ENCODE measurements around the gene ATRIP.
A peak's percentile ranks its signal among the peaks of the same experiment; 100 is the strongest.
"Not testable (repeated sequence)": the region's sequence is repeated elsewhere in the genome, so short reads cannot be mapped to it uniquely, and the experiment has no call there.

The ATRIP gene

GRCh38 chr3:48466386-48467109 lies 20.0 kb downstream of the ATRIP start:
- peak overlapping the region; percentile 98 for H3K27ac ChIP-seq
- no peak for DNase-seq (ENCODE audit: low read depth, low spot score)

- no peak for DNase-seq (ENCODE audit: low read depth, low spot score)
- peak overlapping the region; percentile 98 for H3K27ac ChIP-seq
Observed at GRCh38 chr3:48467110-48467454, 20.5 kb downstream of the ATRIP start.

DNA sequence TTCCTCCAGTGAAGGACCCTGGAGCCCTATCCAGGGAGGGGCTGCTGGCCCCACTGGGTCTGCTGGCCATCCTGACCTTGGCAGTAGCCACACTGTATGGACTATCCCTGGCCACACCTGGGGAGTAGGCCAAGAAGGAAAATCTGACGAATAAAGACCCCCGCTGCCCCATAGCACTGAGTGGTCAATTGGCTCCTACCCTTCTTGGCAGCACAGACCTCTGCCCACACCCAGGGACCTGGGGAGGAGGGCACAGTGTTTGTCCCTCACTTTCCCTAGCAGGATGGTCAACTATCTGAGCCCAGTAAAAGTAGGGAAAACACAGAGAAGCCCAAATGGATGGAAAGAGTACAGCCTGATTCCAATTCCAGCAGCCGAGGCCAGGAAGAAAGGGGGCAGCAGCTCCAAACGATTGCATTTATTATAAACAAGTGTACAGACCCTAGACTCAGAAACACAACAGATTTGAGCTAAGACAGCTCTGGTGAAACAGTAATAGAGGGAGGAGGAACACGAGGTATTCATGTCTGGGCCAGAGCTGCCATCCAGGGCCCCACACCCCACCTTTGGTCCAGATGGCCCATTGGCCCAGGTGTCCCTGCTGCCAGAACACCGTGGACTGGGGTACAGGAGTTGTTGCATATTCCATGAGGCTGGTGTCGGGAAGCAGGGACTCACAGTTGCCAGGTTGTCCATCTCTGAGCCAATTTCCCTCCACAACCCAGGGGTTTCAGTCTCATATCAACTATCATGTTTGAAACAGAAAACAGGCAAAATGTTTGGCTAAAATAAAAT lies 21.1 kb downstream of the ATRIP start:
- DNase-seq (ENCODE audit: low read depth, low spot score): no peak
- H3K27ac ChIP-seq: peak overlapping the region; percentile 98

- peak overlapping the region; percentile 98 for H3K27ac ChIP-seq
- DNase-seq (ENCODE audit: low read depth, low spot score): no peak
Observed at GRCh38 chr3:48468329-48468731, 21.8 kb downstream of the ATRIP start.

- H3K27ac ChIP-seq: no peak overlapping the region
Observed at GRCh38 chr3:48469046-48469915, 22.7 kb downstream of the ATRIP start.

GRCh38 chr3:48470286-48470685 lies 23.7 kb downstream of the ATRIP start:
- no peak for DNase-seq (ENCODE audit: low read depth, low spot score)

More at GRCh38 chr3:48469046-48469915, 22.7 kb downstream of the ATRIP start:
- DNase-seq (ENCODE audit: low read depth, low spot score): no peak

GRCh38 chr3:48472673-48472922 lies 26.1 kb downstream of the ATRIP start:
- DNase-seq (ENCODE audit: low read depth, low spot score): no peak
- peak overlapping the region; percentile 82 for H3K27ac ChIP-seq

More at GRCh38 chr3:48470286-48470685, 23.7 kb downstream of the ATRIP start:
- H3K27ac ChIP-seq: no peak overlapping the region

DNA sequence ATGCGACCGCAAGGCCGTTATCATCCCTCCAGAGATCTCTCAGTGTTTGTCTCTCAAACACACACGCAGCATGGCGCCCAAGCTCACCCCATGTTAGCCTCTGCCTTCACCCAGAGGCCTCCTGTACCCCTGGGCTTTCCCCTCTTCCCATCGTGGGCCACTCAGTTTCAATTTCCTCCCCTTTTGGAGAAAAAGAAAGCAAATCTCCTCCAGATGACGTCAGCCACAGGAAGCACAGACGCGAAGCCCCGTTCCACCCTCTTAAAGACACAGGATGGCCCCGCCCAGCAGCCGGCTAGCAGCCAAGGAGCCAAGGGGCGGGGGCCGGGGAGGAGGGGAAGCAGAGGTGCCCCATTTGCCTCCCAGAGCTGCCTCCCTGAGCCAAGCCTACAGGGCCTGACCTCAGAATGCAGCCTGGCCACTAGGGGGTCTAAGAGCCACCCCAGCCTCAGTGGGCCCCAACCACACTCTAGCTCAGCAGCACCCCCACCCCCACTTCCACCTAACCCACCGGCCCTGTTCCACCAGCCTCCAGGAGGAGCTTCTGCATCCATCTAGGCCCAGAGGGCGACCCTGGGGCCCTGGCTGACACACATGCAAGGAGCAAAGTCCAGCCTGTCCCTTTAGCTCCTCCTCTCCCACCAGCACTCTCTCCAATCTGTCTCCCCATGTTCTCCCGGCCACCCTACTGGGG lies 26.5 kb downstream of the ATRIP start:
- peak; percentile 58 for DNase-seq (ENCODE audit: low read depth, low spot score)
- H3K27ac ChIP-seq: peak overlapping the region; percentile 82

DNA sequence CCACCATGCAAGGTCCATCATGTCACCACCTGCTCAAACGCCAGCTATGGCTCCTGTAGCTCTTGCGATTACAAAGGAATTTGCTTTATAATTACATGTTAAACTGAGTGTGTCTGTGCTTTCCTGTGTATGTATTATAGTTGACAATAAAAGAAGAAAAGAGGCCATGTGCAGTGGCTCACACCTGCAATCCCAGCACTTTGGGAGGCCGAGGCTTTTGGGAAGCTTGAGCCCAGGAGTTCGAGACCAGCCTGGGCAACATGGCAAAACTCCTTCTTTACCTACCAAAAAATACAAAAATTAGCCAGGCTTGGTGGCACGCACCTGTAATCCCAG lies 27.0 kb downstream of the ATRIP start:
- peak overlapping the region; percentile 82 for H3K27ac ChIP-seq
- no peak for DNase-seq (ENCODE audit: low read depth, low spot score)

DNA sequence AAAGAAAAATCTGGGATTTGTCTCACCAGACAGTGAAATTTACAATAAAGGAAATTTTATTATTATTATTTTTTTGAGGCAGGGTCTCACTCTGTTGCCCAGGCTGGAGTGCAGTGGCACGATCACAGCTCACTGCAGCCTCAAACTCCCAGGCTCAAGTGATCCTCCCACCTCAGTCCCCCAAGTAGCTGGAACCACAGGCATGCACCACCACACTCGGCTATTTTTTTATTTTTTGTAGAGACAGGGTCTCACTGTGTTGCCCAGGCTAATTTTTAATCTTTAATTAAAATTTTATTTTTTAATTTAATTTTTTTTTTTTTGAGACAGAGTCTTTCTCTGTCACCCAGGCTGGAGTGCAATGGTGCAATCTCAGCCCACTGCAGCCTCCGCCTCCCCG lies 27.5 kb downstream of the ATRIP start:
- DNase-seq (ENCODE audit: low read depth, low spot score); H3K27ac ChIP-seq: not testable (repeated sequence)

DNA sequence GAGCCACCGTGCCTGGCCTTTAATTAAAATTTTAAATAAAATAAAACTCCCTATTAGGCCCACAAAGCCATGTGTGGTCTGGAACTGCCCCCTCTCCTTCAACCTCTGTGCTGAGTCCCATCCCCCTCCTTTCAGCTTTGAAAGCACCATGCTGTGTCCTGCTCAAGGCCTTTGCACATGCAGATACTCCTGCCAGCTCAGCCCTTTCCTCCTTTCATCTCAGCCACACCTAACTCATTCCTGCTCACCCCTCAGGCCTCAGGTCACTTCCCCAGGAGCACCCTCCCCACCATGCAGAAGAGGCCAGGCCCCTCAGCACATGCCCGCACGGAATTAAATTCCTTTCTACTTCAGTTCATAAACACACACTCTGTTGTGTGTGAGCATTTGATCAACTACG lies 28.1 kb downstream of the ATRIP start:
- no peak overlapping the region for H3K27ac ChIP-seq
- no peak for DNase-seq (ENCODE audit: low read depth, low spot score)

DNA sequence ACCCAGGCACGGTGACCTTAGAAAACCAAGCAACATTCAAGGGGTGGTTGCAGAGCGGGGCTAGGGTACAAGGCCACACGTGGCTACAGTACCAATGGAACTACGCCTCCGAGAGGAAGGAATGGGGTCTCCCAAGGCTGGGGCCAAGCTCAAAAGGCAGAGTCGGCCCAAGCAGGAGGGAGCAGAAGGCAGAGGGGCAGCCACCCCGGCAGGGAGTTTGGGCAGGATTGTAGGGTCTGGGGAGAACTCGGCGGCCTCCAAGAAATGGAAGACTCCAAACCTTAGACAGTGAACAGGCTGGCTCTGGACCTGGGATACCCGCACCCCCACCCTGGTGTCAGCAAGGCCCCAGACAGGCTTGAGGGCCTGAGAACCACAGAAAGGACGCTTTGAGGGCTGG lies 28.7 kb downstream of the ATRIP start:
- H3K27ac ChIP-seq: no peak overlapping the region
- no peak for DNase-seq (ENCODE audit: low read depth, low spot score)

DNA sequence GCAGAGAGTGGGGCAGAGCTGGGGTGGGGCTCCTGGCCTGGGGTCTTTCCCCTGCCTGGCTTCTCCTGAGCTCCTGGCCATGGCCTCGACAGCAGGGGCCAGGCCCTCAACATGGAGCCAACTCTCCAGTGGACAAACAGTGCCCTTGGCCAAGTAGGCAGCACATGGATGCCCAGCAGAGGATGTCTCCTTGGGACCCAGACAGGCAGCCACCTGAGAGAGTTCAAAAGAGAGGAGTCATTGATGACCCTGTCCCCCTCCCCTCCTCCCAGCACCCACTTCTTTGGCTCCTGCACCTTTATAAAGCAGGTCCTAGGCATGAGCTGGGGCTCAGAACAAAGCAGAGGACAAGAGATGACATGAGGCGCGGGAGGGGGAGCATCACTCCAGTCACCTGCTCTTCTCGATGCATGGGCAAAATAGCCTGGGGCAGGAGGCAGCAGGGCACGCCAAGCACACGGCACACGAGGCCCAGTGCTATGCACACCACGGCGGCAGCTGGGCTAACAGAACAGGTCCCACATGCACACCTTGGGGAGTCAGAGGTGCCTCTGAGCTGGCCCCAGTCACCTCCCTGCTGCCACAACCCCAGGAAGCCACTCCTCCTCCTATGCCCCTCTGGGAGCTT lies 30.0 kb downstream of the ATRIP start:
- H3K27ac ChIP-seq: no peak overlapping the region
- DNase-seq (ENCODE audit: low read depth, low spot score): no peak

GRCh38 chr3:48477959-48478520 lies 31.5 kb downstream of the ATRIP start:
- DNase-seq (ENCODE audit: low read depth, low spot score): no peak
- no peak overlapping the region for H3K27ac ChIP-seq

- DNase-seq (ENCODE audit: low read depth, low spot score): no peak
- no peak overlapping the region for H3K27ac ChIP-seq
Observed at GRCh38 chr3:48478626-48479555, 32.4 kb downstream of the ATRIP start.

- DNase-seq (ENCODE audit: low read depth, low spot score); H3K27ac ChIP-seq: not testable (repeated sequence)
Observed at GRCh38 chr3:48480891-48481290, 34.4 kb downstream of the ATRIP start.

- not testable (repeated sequence) for DNase-seq (ENCODE audit: low read depth, low spot score); H3K27ac ChIP-seq
Observed at GRCh38 chr3:48482822-48483221, 36.3 kb downstream of the ATRIP start.

DNA sequence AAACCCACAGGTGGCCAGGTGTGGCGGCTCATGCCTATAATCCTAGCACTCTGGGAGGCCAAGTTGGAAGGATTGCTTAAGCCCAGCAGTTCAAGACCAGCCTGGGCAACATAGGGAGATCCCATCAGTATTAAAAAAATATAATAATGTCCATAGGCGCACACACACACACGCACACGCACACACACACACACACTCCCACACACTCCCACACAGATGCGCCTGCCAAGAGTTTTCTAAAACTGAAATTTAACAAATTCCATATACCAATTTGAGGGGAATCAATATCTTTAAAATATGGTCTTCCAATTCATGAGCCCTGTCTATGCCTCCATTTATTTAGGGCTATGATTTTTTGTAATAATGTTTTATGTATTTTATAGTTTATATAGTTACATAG lies 40.4 kb downstream of the ATRIP start:
- H3K27ac ChIP-seq: no peak overlapping the region
- no peak for DNase-seq (ENCODE audit: low read depth, low spot score)

Data from epithelial cell of prostate (primary cell).